GM12878 (cell line): Measurements from ENCODE around the gene CTSF. TPM values are rescaled to one million over a fixed set of nuclear protein-coding genes. Genes with fewer than 3 reads are reported as not detected.

Experiments used
- ATAC-seq: fragments of 200-7000 bp; cut with Tn5 transposase; 3 replicates; pipeline ENCODE4 v1.9.1; 2020; ENCODE audit warnings: mild to moderate bottlenecking, moderate library complexity
- BruUV-seq: library from RNA; stranded (reverse); fragments of 400-500 nt; replicated peaks from 2 replicates; lab custom pipeline; 2021; lab: Mats Ljungman, UMichigan
- CTCF ChIA-PET: fragments of 300-600 bp; sonication (Branson Sonifier 250); formaldehyde crosslinking; extraction: SDS; loops from one replicate; lab custom pipeline; 2021; ENCODE audit warnings: inconsistent platforms; lab: Yijun Ruan, JAX
- POLR2A ChIA-PET: fragments of 350-600 bp; formaldehyde crosslinking; extraction: SDS; loops from one replicate; lab custom pipeline; 2021; ENCODE audit warnings: inconsistent platforms; lab: Charles Lee
- RAD21 ChIA-PET: fragments of 300-600 bp; sonication (Branson Sonifier 250); formaldehyde crosslinking; loops from one replicate; lab custom pipeline; 2023; ENCODE audit warnings: antibody characterized with exemption; ENCODE audit not compliant: unreplicated experiment; lab: Charles Lee
- SMC1A ChIA-PET: fragments of 300-600 bp; sonication (Branson Sonifier 250); formaldehyde crosslinking; loops from one replicate; lab custom pipeline; 2023; ENCODE audit not compliant: unreplicated experiment, uncharacterized antibody; lab: Charles Lee
- DNase-seq: peaks from one replicate; pipeline ENCODE4 v3.0.0-alpha.2; 2011; ENCODE audit warnings: low read depth, low spot score
- FAIRE-seq: peaks from 3 replicates; lab custom pipeline; 2011; peaks lifted over from hg19 to GRCh38; lab: Jason Lieb, UNC
- H2AFZ ChIP-seq: 2 replicates; pipeline ENCODE4 v1.6.0; 2011; ENCODE audit warnings: low read depth, low read length, control low read depth; ENCODE audit not compliant: control insufficient read depth
- H3K27ac ChIP-seq: 2 replicates; pipeline ENCODE4 v1.5.1; 2011; ENCODE audit warnings: control low read depth; ENCODE audit not compliant: control insufficient read depth, insufficient read depth
- H3K27me3 ChIP-seq, 2 experiments: replicated peaks in 1 of 2; 2 replicates each; pipeline versions ENCODE4 v1.6.0 to v1.6.1; 2011; ENCODE audit warnings: low read length in 1 of 2; ENCODE audit not compliant: control insufficient read depth in 2 of 2, insufficient read depth in 2 of 2
- H3K36me3 ChIP-seq, 2 experiments: 2 replicates each; pipeline ENCODE4 v1.5.1; 2011; ENCODE audit warnings: low read length in 1 of 2; ENCODE audit not compliant: control insufficient read depth in 2 of 2, insufficient read depth in 2 of 2
- H3K4me1 ChIP-seq: 2 replicates; pipeline ENCODE4 v1.6.1; 2011; ENCODE audit warnings: mild to moderate bottlenecking, low read length, moderate library complexity, mixed read lengths; ENCODE audit not compliant: control insufficient read depth, insufficient read depth
- H3K4me2 ChIP-seq: 2 replicates; pipeline ENCODE4 v1.6.0; 2011; ENCODE audit warnings: control low read depth; ENCODE audit not compliant: control insufficient read depth, insufficient read depth
- H3K4me3 ChIP-seq: fragments of 200-600 bp; sonication (generic); 2 replicates; pipeline ENCODE4 v1.5.1; 2016
- H3K79me2 ChIP-seq: 2 replicates; pipeline ENCODE4 v1.6.0; 2011; ENCODE audit warnings: low read length; ENCODE audit not compliant: control insufficient read depth, insufficient read depth
- H3K9ac ChIP-seq: 2 replicates; pipeline ENCODE4 v1.8.0; 2011; ENCODE audit warnings: low read length, control low read depth, mixed read lengths; ENCODE audit not compliant: control insufficient read depth, insufficient read depth
- H3K9me3 ChIP-seq: replicated peaks from 3 replicates; pipeline ENCODE4 v1.5.1; 2011; ENCODE audit warnings: mild to moderate bottlenecking, low read length; ENCODE audit not compliant: control insufficient read depth, insufficient read depth
- H4K20me1 ChIP-seq: 2 replicates; pipeline ENCODE4 v1.6.0; 2011; ENCODE audit not compliant: control insufficient read depth, insufficient read depth
- BHLHE40 ChIP-seq, 2 experiments: fragments of 450-650 bp in 1 of 2; IDR thresholded peaks; 2 replicates each; pipeline ENCODE4 v1.6.1; 2011 to 2017; ENCODE audit warnings: low read depth in 2 of 2, borderline replicate concordance in 1 of 2, improper control_type of control experiment in 1 of 2, low read length in 1 of 2, mild to moderate bottlenecking in 1 of 2
- CHD4 ChIP-seq: fragments of 200-600 bp; sonication (generic); IDR thresholded peaks from 2 replicates; pipeline ENCODE4 v1.6.1; 2016; ENCODE audit warnings: mild to moderate bottlenecking
- EGR1 ChIP-seq, 2 experiments: IDR thresholded peaks; 1 replicate in 1 of 2; 2 replicates in 1 of 2; pipeline ENCODE4 v1.6.1; 2011 to 2012; ENCODE audit warnings: low read depth in 2 of 2, low read length in 2 of 2, borderline replicate concordance in 1 of 2, mild to moderate bottlenecking in 1 of 2, moderate library complexity in 1 of 2
- FOXK2 ChIP-seq: fragments of 450-650 bp; IDR thresholded peaks from 2 replicates; pipeline ENCODE4 v1.6.1; 2017; ENCODE audit warnings: mild to moderate bottlenecking, moderate library complexity
- GABPA ChIP-seq: IDR thresholded peaks from 2 replicates; pipeline ENCODE4 v1.6.1; 2014; ENCODE audit warnings: antibody characterized with exemption, low read depth, mild to moderate bottlenecking, inconsistent platforms
- JUND ChIP-seq: IDR thresholded peaks from 2 replicates; pipeline ENCODE4 v1.6.1; 2012; ENCODE audit warnings: low read depth, mild to moderate bottlenecking, low read length, improper control_type of control experiment, moderate library complexity
- PAX8 ChIP-seq: fragments of 450-650 bp; IDR thresholded peaks from 2 replicates; pipeline ENCODE4 v1.6.1; 2017; ENCODE audit warnings: mild to moderate bottlenecking, moderate library complexity
- POLR2A ChIP-seq: IDR thresholded peaks from 2 replicates; pipeline ENCODE4 v1.6.1; 2011; ENCODE audit warnings: low read depth, mild to moderate bottlenecking, low read length
- SMC3 ChIP-seq: IDR thresholded peaks from 2 replicates; pipeline ENCODE4 v1.6.1; 2011; ENCODE audit warnings: low read length, improper control_type of control experiment, borderline replicate concordance
- STAT1 ChIP-seq: fragments of 450-650 bp; conservative IDR thresholded peaks from 2 replicates; pipeline ENCODE4 v1.6.1; 2014; ENCODE audit warnings: antibody characterized with exemption, mild to moderate bottlenecking
- ZBED1 ChIP-seq: IDR thresholded peaks from 2 replicates; pipeline ENCODE4 v1.6.1; 2016; ENCODE audit warnings: borderline replicate concordance
- WGBS: methylation state at CpG from one replicate; pipeline ENCODE4 v1.1.6; 2016; ENCODE audit warnings: low lambda C conversion rate; ENCODE audit not compliant: insufficient replicate concordance, insufficient coverage; ENCODE audit errors: missing lambda C conversion rate; 5-methylcytosine and 5-hydroxymethylcytosine counted together
- in situ Hi-C: fragments of 300-500 bp; cut with MboI; formaldehyde crosslinking; loops from 9 replicates; pipeline ENCODE4 v1.14.3; 2018; ENCODE audit warnings: mixed read lengths
- intact Hi-C: fragments of 100-400 bp; cut with micrococcal nuclease; formaldehyde crosslinking; loops from one replicate; pipeline ENCODE4 v1.14.2; 2022; ENCODE audit not compliant: unreplicated experiment
- polyA plus RNA-seq, 11 experiments: library from polyadenylated mRNA; depleted of rRNA in 4 of 11; unstranded in 6 of 11; stranded (reverse) in 5 of 11; fragments of >200 nt; fragmentation: Nextera tagmentation in 4 of 11; fragmentation: Illumina TruSeq in 1 of 11; extraction: Ambion mirVana in 4 of 11; extraction: Trizol in 1 of 11; gene quantifications; 1 replicate in 1 of 11; 2 replicates in 10 of 11; pipeline versions ENCODE4 v1.2.1 to v1.2.3, GENCODE V29; 2011 to 2016; ENCODE audit warnings: inconsistent platforms in 2 of 11, missing spikeins in 2 of 11, low read depth in 1 of 11
- total RNA-seq, 4 experiments: library from RNA; depleted of rRNA in 3 of 4; stranded (reverse); fragments of >200 nt in 3 of 4; fragmentation: Illumina TruSeq in 1 of 4; extraction: Trizol in 1 of 4; gene quantifications; 2 replicates each; pipeline versions ENCODE4 v1.2.1 to v1.2.3, GENCODE V29; 2013 to 2021
- TF ChIP-seq, protein P1 (sequence below): fragments of 450-650 bp; formaldehyde crosslinking; IDR thresholded peaks from 2 replicates; pipeline ENCODE4 v1.4.0; 2022; ENCODE audit warnings: mild to moderate bottlenecking, moderate library complexity
- TF ChIP-seq, protein P2 (sequence below): IDR thresholded peaks from 2 replicates; pipeline ENCODE4 v1.6.1; 2011; ENCODE audit warnings: mild to moderate bottlenecking, low read depth, low read length, moderate library complexity; ENCODE audit not compliant: insufficient replicate concordance
- TF ChIP-seq, protein P3 (sequence below), 3 experiments: IDR thresholded peaks in 2 of 3; conservative IDR thresholded peaks in 1 of 3; 2 replicates each; pipeline ENCODE4 v1.5.1; 2011; ENCODE audit warnings: low read depth in 3 of 3, low read length in 3 of 3, mild to moderate bottlenecking in 3 of 3, control low read depth in 2 of 3, moderate library complexity in 2 of 3, inconsistent platforms in 1 of 3, mixed read lengths in 1 of 3; ENCODE audit not compliant: control insufficient read depth in 2 of 3, insufficient read depth in 1 of 3; ENCODE audit errors: extremely low read depth in 1 of 3

The CTSF gene
- total and polyA plus RNA-seq, 10 of the 15 experiments (the other 5 are each of a cell fraction or from before 2014, with no cell fraction given), result 0.11 to 0.41 (median 0.26) TPM; not detected in 4

DNA sequence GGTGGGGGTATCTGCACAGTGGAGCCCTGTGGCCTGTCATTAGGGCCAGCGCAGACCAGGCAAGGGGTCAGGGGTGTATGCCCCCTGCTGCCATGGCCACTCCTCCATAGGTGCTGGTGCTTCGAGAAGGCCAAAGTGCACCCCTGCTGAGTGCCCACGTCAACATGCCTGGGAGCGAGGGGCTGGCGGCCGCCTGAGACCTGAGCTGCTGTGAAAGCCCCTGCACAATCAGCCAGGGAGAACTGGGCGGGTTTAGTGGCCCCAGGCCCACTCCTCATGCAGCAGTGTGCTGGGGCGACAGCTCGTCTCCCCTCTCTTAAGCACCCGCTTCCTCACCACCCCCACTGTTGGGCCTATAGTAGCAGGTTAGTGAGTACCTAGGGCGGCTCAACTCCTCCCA is 36.6 kb downstream of the CTSF start:
- in situ Hi-C loops (no loop called here), intact Hi-C loops (no loop called here)
- H3K4me1 ChIP-seq, result no peaks in the 10 kb centered on the region
- ChIA-PET SMC1A (no interaction called here), RAD21 (no interaction called here), POLR2A (interaction anchor here (0.5 kb wide), 1 partner anchor 219 kb away, joined by 8 read pairs; no protein-coding TSS in a partner anchor), CTCF (interaction anchor here (0.5 kb wide), 1 partner anchor 145 kb away, joined by 3 read pairs; no protein-coding TSS in a partner anchor)
- DNase-seq, result no peak
- no peak for ATAC-seq
- H3K4me2 ChIP-seq, result no peak overlapping the region
- H4K20me1 ChIP-seq, result no peaks in the 10 kb centered on the region
- no peaks in the 10 kb centered on the region for H3K79me2 ChIP-seq
- H2AFZ ChIP-seq, result no peak overlapping the region
- H3K36me3 ChIP-seq, result no peaks in the 10 kb centered on the region
- H3K9ac ChIP-seq, result no peak overlapping the region
- BruUV-seq, result no TSS peak
- no peak overlapping the region for H3K4me3 ChIP-seq
- 86% methylated on average over 11 of the region's 11 CpGs for WGBS
- H3K27me3 ChIP-seq, result no peaks in the 10 kb centered on the region
- no peak for FAIRE-seq
- no peak overlapping the region for H3K27ac ChIP-seq
- H3K9me3 ChIP-seq, result no peaks in the 10 kb centered on the region
- no peak for TF ChIP-seq GABPA
- TF ChIP-seq EGR1 (IDR thresholded peaks at IDR 0.05; ENCODE audit: borderline replicate concordance in 1 of 2, low read depth in 2 of 2, low read length in 2 of 2), result no peak
- no peak for TF ChIP-seq CHD4
- no peak for TF ChIP-seq PAX8
- no peak for TF ChIP-seq POLR2A
- TF ChIP-seq FOXK2, result no peak
- TF ChIP-seq, protein P1, sequence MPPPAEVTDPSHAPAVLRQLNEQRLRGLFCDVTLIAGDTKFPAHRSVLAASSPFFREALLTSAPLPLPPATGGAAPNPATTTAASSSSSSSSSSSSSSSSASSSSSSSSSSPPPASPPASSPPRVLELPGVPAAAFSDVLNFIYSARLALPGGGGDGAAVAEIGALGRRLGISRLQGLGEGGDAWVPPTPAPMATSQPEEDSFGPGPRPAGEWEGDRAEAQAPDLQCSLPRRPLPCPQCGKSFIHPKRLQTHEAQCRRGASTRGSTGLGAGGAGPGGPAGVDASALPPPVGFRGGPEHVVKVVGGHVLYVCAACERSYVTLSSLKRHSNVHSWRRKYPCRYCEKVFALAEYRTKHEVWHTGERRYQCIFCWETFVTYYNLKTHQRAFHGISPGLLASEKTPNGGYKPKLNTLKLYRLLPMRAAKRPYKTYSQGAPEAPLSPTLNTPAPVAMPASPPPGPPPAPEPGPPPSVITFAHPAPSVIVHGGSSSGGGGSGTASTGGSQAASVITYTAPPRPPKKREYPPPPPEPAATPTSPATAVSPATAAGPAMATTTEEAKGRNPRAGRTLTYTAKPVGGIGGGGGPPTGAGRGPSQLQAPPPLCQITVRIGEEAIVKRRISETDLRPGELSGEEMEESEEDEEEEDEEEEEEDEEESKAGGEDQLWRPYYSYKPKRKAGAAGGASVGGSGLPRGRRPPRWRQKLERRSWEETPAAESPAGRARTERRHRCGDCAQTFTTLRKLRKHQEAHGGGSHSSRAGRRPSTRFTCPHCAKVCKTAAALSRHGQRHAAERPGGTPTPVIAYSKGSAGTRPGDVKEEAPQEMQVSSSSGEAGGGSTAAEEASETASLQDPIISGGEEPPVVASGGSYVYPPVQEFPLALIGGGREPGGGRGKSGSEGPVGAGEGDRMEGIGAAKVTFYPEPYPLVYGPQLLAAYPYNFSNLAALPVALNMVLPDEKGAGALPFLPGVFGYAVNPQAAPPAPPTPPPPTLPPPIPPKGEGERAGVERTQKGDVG (CRISPR knock-in tag), result no peak
- TF ChIP-seq STAT1, result no peak
- TF ChIP-seq, protein P2, sequence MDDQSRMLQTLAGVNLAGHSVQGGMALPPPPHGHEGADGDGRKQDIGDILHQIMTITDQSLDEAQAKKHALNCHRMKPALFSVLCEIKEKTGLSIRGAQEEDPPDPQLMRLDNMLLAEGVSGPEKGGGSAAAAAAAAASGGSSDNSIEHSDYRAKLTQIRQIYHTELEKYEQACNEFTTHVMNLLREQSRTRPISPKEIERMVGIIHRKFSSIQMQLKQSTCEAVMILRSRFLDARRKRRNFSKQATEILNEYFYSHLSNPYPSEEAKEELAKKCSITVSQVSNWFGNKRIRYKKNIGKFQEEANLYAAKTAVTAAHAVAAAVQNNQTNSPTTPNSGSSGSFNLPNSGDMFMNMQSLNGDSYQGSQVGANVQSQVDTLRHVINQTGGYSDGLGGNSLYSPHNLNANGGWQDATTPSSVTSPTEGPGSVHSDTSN, result no peak
- TF ChIP-seq SMC3, result no peak
- TF ChIP-seq JUND, result no peak
- no peak for TF ChIP-seq ZBED1
- TF ChIP-seq, protein P3, sequence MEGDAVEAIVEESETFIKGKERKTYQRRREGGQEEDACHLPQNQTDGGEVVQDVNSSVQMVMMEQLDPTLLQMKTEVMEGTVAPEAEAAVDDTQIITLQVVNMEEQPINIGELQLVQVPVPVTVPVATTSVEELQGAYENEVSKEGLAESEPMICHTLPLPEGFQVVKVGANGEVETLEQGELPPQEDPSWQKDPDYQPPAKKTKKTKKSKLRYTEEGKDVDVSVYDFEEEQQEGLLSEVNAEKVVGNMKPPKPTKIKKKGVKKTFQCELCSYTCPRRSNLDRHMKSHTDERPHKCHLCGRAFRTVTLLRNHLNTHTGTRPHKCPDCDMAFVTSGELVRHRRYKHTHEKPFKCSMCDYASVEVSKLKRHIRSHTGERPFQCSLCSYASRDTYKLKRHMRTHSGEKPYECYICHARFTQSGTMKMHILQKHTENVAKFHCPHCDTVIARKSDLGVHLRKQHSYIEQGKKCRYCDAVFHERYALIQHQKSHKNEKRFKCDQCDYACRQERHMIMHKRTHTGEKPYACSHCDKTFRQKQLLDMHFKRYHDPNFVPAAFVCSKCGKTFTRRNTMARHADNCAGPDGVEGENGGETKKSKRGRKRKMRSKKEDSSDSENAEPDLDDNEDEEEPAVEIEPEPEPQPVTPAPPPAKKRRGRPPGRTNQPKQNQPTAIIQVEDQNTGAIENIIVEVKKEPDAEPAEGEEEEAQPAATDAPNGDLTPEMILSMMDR (IDR thresholded peaks at IDR 0.05 in 2 of 3, conservative IDR thresholded peaks at IDR 0.05 in 1 of 3; ENCODE audit: control insufficient read depth in 2 of 3, extremely low read depth in 1 of 3, insufficient read depth in 1 of 3, low read depth in 3 of 3, low read length in 3 of 3), result no peak
- TF ChIP-seq BHLHE40 (IDR thresholded peaks at IDR 0.05; ENCODE audit: borderline replicate concordance in 1 of 2, low read depth in 2 of 2, low read length in 1 of 2), result no peak
